ENCODE measurements around the gene ARHGEF39. TPM values are rescaled to one million over a fixed set of nuclear protein-coding genes. Genes with fewer than 3 reads are reported as not detected.
A peak's percentile ranks its signal among the peaks of the same experiment; 100 is the strongest.

Gene ARHGEF39
- total RNA-seq, 1 experiment from 2014 or later, result 21.4 TPM

GRCh38 chr9:35700031-35700430, 35.0 kb upstream of the ARHGEF39 start:
- no peaks in the 10 kb centered on the region for H3K27me3 ChIP-seq (ENCODE audit: control insufficient read depth, insufficient read depth, low read length)
- no peak overlapping the region for H3K4me3 ChIP-seq (ENCODE audit: insufficient read depth, low read depth, low read length)
- DNase-seq, result no peak
- H3K36me3 ChIP-seq (replicated peaks; ENCODE audit: control insufficient read depth, insufficient read depth, low read length), result peaks cover 65% of the 10 kb centered on the region

DNA sequence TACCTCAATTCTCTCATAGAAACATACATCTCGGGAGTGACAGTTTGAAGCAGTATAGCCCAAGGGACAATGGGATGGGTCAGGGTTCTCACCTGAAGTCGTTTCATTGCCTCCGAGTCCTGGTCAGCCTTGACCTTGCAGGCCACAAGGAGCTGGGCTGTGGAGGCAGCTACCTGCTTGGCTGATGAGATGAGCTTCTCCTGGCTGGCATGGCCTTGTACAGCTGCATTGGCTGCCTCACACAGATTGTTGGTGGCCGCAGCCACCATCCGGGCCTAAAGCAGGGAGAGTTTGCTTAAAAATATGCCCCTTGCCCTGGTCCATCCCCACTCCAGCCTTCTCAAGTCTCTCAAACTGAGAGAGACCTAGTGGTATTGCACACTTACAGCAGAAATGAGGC, 33.2 kb upstream of the ARHGEF39 start:
- no peak overlapping the region for H3K4me3 ChIP-seq (ENCODE audit: insufficient read depth, low read depth, low read length)
- no peaks in the 10 kb centered on the region for H3K27me3 ChIP-seq (ENCODE audit: control insufficient read depth, insufficient read depth, low read length)
- H3K36me3 ChIP-seq (replicated peaks; ENCODE audit: control insufficient read depth, insufficient read depth, low read length), result peaks cover 49% of the 10 kb centered on the region
- no peak for DNase-seq

GRCh38 chr9:35697486-35697885, 32.5 kb upstream of the ARHGEF39 start:
- Histone ChIP-seq H3K27me3 (ENCODE audit: control insufficient read depth, insufficient read depth, low read length) (no peaks in the 10 kb centered on the region), H3K4me3 (ENCODE audit: insufficient read depth, low read depth, low read length) (no peak overlapping the region), H3K36me3 (replicated peaks; ENCODE audit: control insufficient read depth, insufficient read depth, low read length) (peaks cover 44% of the 10 kb centered on the region)
- DNase-seq, result no peak

- H3K27me3 ChIP-seq (ENCODE audit: control insufficient read depth, insufficient read depth, low read length), result no peaks in the 10 kb centered on the region
- peak; percentile 92 for DNase-seq
- peaks cover 38% of the 10 kb centered on the region for H3K36me3 ChIP-seq (replicated peaks; ENCODE audit: control insufficient read depth, insufficient read depth, low read length)
- no peak overlapping the region for H3K4me3 ChIP-seq (ENCODE audit: insufficient read depth, low read depth, low read length)
Observed at GRCh38 chr9:35696520-35697215, 31.7 kb upstream of the ARHGEF39 start.

GRCh38 chr9:35695943-35696401, 31.0 kb upstream of the ARHGEF39 start:
- no peak for DNase-seq
- H3K36me3 ChIP-seq (replicated peaks; ENCODE audit: control insufficient read depth, insufficient read depth, low read length), result peaks cover 33% of the 10 kb centered on the region
- H3K4me3 ChIP-seq (ENCODE audit: insufficient read depth, low read depth, low read length), result no peak overlapping the region
- no peaks in the 10 kb centered on the region for H3K27me3 ChIP-seq (ENCODE audit: control insufficient read depth, insufficient read depth, low read length)

DNA sequence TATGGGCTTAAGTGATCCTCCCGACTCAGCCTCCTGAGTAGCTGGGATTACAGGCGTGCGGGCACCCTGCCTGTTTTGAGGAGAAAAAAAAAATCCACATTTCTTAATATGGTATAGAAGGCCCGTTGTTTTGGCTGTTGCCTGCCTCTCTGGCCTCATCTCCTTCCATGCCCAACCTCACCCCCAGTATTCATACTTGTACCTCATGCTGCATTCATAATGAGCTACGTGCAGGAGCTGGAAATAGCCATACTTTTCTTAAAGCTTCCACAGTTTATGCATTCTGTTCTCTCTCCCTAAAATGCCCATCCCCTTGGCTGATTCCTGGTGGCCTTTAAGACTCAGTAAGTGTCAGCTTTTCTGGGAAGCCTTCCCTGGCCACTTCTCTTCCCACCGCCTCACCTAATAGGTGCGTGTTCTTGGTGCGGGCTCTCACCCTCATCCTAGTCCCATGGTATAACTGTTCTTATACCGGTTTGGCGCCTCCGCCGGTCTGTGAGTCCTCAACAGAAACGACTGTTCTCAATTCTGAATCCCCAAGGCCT, 26.8 kb upstream of the ARHGEF39 start:
- Histone ChIP-seq H3K27me3 (ENCODE audit: control insufficient read depth, insufficient read depth, low read length) (no peaks in the 10 kb centered on the region), H3K4me3 (ENCODE audit: insufficient read depth, low read depth, low read length) (no peak overlapping the region), H3K36me3 (replicated peaks; ENCODE audit: control insufficient read depth, insufficient read depth, low read length) (peaks cover 9% of the 10 kb centered on the region)
- DNase-seq, result peak; percentile 66

DNA sequence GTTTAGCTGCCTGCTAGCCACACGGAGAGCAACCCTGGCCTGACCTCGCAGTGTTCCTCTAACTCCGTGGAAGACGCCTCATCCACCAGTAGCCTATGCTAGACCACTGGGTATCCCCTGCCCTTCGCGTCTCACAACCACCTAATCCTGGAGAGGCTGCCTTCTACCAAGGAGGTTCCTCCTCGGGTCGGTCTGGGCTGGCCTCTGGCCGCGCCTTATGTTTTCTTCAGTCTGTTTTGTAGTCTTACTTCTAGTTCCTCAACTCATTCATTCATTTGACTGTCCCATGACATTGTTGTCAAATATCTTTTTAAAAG, 26.3 kb upstream of the ARHGEF39 start:
- H3K4me3 ChIP-seq (ENCODE audit: insufficient read depth, low read depth, low read length), result peak overlapping the region; percentile 92
- no peaks in the 10 kb centered on the region for H3K27me3 ChIP-seq (ENCODE audit: control insufficient read depth, insufficient read depth, low read length)
- no peak for DNase-seq
- peaks cover 10% of the 10 kb centered on the region for H3K36me3 ChIP-seq (replicated peaks; ENCODE audit: control insufficient read depth, insufficient read depth, low read length)

DNA sequence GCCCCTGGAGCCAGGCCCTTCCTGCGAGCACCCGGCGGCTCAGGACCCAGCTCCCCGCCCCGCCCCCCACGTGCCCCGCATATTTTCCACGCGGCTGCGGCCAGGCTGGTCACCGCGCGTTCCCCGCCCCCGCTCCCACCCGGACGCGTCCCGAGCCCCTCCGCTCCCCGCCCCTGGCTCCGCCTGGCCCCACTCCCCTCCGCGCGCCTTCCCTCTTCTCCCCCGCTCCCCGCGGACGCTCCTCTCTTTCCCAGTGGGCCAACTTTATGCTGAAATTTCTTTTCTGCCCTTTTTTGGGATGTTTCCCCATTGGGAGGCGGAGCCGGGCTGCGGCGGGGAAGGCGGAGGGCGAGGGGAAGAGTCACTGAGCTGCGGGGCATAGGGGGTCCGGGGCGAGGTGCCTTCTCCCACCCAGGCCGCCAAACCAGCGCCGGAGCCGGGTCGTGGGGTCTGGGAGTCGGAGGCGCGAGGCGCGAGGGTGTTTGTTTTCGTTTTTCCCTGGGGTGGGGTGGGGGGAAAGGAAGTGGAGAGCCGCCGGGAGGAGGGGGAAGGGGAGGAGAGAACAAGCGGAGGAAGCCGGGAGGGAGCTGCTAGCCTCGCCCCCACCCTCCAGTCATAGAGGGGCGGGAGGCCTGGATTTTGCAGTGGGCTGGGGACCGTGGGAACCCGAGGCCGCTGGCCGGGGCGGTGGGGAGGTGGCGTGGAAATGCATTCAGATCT, 25.8 kb upstream of the ARHGEF39 start:
- peak; percentile 93 for DNase-seq
- no peaks in the 10 kb centered on the region for H3K27me3 ChIP-seq (ENCODE audit: control insufficient read depth, insufficient read depth, low read length)
- H3K4me3 ChIP-seq (ENCODE audit: insufficient read depth, low read depth, low read length), result peak overlapping the region; percentile 92
- peaks cover 11% of the 10 kb centered on the region for H3K36me3 ChIP-seq (replicated peaks; ENCODE audit: control insufficient read depth, insufficient read depth, low read length)

DNA sequence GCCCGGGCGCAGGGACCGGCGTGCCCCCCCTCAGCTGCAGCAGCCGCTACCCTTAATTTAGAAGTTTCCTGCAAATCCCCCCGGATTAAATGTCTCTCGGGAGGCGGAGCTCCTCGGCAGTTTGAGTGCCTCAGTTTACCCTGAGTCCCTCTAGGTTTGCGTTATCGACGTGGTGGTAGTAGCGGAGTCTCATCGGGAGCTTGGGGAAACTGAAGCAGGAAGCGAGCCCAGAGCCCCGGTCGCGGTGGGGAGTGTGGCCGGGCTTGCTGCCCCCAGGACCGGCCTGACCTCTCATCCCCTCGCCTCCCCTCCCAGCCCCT, 25.3 kb upstream of the ARHGEF39 start:
- Histone ChIP-seq H3K4me3 (ENCODE audit: insufficient read depth, low read depth, low read length) (peak overlapping the region; percentile 92), H3K36me3 (replicated peaks; ENCODE audit: control insufficient read depth, insufficient read depth, low read length) (peaks cover 15% of the 10 kb centered on the region), H3K27me3 (ENCODE audit: control insufficient read depth, insufficient read depth, low read length) (no peaks in the 10 kb centered on the region)
- no peak for DNase-seq

- DNase-seq, result peak; percentile 95
- H3K4me3 ChIP-seq (ENCODE audit: insufficient read depth, low read depth, low read length), result peak within 1 kb of the TSS; percentile 92
- no peaks in the 10 kb centered on the region for H3K27me3 ChIP-seq (ENCODE audit: control insufficient read depth, insufficient read depth, low read length)
- peaks cover 21% of the 10 kb centered on the region for H3K36me3 ChIP-seq (replicated peaks; ENCODE audit: control insufficient read depth, insufficient read depth, low read length)
Observed at GRCh38 chr9:35689542-35690293, 24.7 kb upstream of the ARHGEF39 start, which contains the start of gene TPM2. TPM2 (minus strand) TSS chr9:35689925; CDS start chr9:35689817, 108 bp downstream.

GRCh38 chr9:35688558-35689541, 23.9 kb upstream of the ARHGEF39 start:
- Histone ChIP-seq H3K36me3 (replicated peaks; ENCODE audit: control insufficient read depth, insufficient read depth, low read length) (peaks cover 27% of the 10 kb centered on the region), H3K4me3 (ENCODE audit: insufficient read depth, low read depth, low read length) (peak overlapping the region; percentile 92), H3K27me3 (ENCODE audit: control insufficient read depth, insufficient read depth, low read length) (no peaks in the 10 kb centered on the region)
- peak; percentile 41 for DNase-seq

GRCh38 chr9:35687972-35688557, 23.1 kb upstream of the ARHGEF39 start:
- no peak overlapping the region; the same call in 1 of the 2 replicates for H3K4me3 ChIP-seq (ENCODE audit: insufficient read depth, low read depth, low read length)
- H3K36me3 ChIP-seq (replicated peaks; ENCODE audit: control insufficient read depth, insufficient read depth, low read length), result peaks cover 33% of the 10 kb centered on the region
- DNase-seq, result no peak

GRCh38 chr9:35687306-35687705, 22.3 kb upstream of the ARHGEF39 start:
- Histone ChIP-seq H3K4me3 (ENCODE audit: insufficient read depth, low read depth, low read length) (no peak overlapping the region), H3K27me3 (ENCODE audit: control insufficient read depth, insufficient read depth, low read length) (no peaks in the 10 kb centered on the region), H3K36me3 (replicated peaks; ENCODE audit: control insufficient read depth, insufficient read depth, low read length) (peaks cover 37% of the 10 kb centered on the region)
- DNase-seq, result peak; percentile 62

More at GRCh38 chr9:35687972-35688557, 23.1 kb upstream of the ARHGEF39 start:
- no peaks in the 10 kb centered on the region for H3K27me3 ChIP-seq (ENCODE audit: control insufficient read depth, insufficient read depth, low read length)

All from H7 (cell line).